GM12891 (cell line): ENCODE measurements around the gene ARSG.

Experiments
- POLR2A ChIP-seq: IDR thresholded peaks from 2 replicates; pipeline ENCODE4 v1.6.1; 2011; ENCODE audit warnings: low read depth, low read length, control low read depth
- POLR2AphosphoS5 ChIP-seq: IDR thresholded peaks from 2 replicates; pipeline ENCODE4 v1.6.1; 2011; ENCODE audit warnings: low read depth, low read length, control low read depth
- TAF1 ChIP-seq: IDR thresholded peaks from 2 replicates; pipeline ENCODE4 v1.6.1; 2011; ENCODE audit warnings: low read depth, low read length, control low read depth

- TF ChIP-seq TAF1 (no peak), POLR2A (no peak), POLR2AphosphoS5 (no peak)
Observed at GRCh38 chr17:68385490-68386215, 94.4 kb downstream of the ARSG start.
